GM21367 (cell line): ENCODE measurements around the gene LYSET.
A peak's percentile ranks its signal among the peaks of the same experiment; 100 is the strongest.
"Not testable (repeated sequence)": the region's sequence is repeated elsewhere in the genome, so short reads cannot be mapped to it uniquely, and the experiment has no call there.

Experiments
- ATAC-seq: cut with Tn5 transposase; IDR thresholded peaks from one replicate; pipeline ENCODE4 v1.9.1; 2021; ENCODE audit not compliant: unreplicated experiment

LYSET gene, protein sequence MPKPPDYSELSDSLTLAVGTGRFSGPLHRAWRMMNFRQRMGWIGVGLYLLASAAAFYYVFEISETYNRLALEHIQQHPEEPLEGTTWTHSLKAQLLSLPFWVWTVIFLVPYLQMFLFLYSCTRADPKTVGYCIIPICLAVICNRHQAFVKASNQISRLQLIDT

GRCh38 chr14:93184391-93185348 lies at the start of gene LYSET, which contains the start of gene MOAP1:
TSS of gene LYSET (plus strand) at chr14:93185317. CDS start at chr14:93185406, 89 bp downstream.
TSS of gene MOAP1 (minus strand) at chr14:93184897. CDS start at chr14:93184242, 655 bp downstream.
- peak; percentile 72 for ATAC-seq

GRCh38 chr14:93135399-93135798 lies 49.7 kb upstream of the LYSET start:
- ATAC-seq, result no peak

DNA sequence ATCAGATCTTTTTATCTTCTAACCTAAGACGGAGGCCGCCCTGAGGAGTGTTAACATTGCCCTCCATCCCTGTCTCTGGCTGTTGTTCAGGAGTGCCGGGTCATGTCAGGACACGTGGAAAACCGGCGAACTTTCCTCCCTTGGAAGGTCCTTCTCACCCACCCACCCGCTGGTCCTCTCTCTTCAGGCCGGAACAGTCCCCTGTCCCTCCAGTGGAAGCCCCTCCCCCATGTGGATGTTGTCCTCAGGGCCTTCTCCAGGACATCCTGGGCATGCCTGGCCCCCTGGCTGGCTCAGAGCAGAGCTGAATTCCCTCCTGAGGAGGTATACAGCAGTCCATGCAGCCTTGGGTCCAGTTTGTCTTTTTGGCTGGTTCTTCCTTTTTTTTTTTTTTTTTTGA lies 49.1 kb upstream of the LYSET start:
- ATAC-seq, result no peak

GRCh38 chr14:93136508-93136907 lies 48.6 kb upstream of the LYSET start:
- ATAC-seq, result not testable (repeated sequence)

DNA sequence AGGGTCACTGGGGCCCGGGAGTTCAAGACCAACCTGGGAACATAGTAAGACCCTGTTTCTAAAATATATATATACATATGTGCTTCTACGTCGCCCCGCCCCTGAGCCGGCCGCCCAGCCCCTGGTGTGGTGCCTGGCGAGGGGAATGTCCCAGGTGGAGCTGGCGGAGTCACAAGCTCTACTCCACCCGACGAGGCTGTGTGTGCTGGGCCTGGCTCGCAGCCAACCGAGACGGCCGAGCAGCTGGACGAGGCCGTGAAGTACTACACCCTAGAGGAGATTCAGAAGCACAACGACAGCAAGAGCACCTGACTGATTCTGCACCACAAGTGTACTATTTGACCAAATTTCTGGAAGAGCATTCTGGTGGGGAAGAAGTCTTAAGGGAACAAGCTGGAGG lies 47.3 kb upstream of the LYSET start:
- no peak for ATAC-seq

GRCh38 chr14:93142854-93143652 lies 42.1 kb upstream of the LYSET start:
- ATAC-seq, result no peak

DNA sequence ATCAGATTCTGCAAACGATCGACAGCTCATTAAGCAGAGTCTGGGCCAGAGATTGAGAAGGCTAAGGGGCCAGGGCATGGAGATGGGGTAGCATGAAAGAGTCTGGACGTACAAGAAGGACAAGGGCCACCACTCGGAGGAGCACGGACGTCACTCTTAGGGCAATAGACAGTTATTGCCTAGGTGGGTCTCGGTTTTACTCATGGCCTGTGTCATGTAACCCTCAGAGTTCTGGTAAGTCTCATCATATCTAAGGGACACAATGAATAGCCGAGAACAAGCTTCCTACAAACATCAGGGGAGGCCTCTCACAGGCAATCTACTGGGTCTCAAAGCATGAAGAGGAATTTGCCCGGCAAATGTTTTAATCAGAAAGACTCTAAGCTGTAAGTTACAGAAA lies 39.0 kb upstream of the LYSET start:
- ATAC-seq, result no peak

DNA sequence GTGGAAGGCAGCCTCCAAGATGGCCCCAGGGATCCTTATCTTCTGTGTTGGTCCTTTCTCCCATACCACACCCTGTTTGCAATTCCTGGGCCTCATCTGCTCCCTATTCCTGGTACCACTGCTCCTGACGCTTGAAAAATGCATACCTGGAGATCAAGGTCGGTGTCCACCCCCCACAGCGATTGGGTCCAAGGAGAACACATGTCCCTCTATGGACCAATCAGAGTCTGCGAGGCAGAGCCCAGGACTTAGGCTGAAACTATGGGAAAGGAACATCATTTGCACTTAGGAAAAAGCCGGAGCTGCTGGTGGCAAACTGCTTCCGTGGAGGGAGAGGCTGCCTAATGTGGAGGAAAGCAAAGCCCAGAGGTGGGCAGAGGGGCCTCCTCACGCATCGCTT lies 36.1 kb upstream of the LYSET start:
- no peak for ATAC-seq

DNA sequence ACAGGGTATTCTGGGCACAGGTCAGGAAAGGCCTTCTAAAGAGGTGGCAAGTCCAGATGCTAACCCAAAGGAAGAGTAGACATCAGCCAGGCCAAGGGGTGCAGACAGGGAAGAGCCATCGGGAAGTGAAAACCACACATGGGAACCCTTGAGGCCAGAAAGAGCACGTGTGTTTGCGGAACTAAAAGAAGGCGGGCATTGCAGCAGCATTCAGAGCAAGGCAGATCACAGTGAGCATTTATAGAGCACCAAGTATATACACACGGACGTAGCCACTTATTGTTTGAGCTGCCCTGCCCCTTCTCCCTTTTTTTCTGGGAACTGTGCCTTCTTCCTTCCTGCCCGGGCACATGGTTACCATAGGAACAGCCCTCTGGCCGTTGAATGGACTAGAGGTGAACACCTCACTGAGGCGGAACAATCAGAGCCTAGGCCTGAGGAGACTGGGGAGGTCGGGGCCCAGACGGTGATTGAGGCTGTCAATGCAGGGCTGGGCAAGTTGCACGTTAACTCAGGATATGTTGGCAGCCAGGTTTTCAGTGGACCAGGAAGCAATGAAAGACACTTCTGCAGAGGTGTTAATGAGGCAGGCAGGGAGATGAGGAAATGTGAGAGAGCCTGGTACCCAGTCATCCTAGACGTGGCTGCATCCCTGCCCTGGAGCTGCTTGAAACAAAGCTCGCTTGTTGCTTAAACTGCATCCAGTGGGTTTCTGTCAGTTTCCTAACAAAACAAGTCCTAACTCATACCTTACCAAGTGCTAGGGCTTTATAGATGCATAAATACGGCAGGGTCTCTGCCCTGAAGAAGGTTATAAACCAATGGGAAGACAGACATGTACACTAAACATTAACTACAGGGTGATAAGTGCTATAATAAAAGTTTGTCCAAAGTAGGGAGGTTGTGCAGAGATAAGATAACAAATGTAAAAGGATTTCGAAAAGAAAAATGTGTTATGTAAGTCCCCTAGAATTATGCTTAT lies 34.6 kb upstream of the LYSET start:
- ATAC-seq, result no peak

DNA sequence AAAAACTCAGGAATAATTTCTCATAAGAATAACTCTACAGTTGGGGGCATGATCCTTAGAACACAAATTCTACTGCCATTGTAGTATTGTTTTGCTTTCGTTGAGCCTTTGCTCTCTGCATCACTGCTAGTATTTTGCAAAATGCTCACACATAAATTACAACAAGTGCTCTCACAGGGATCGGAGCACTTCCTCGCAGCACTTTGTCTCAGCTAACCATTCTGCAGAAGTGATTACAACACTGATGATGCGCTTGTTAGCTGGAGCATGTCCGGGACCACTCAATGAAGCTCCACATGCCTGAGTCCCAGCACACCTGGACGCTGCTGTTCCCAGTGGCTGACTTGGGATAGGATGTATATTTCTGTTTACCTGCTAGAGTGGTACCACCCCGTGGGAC lies 32.0 kb upstream of the LYSET start:
- no peak for ATAC-seq

DNA sequence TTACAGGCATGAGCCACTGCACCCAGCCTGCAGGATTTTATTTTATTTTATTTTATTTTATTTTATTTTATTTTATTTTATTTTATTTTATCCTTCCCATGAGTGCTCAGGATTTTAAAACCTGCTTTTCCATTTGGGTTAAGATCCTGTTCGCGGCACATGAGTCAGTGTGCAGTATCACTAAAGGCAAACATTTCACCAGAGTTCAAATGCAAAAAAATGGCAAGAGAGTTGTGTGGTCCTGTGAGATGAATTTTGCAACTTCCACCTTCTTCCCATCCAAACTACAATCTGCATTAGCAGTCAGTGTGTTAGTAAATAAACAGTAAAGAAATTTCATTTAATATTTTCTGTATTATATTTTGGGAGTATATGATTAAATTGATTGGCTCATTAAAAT lies 29.4 kb upstream of the LYSET start:
- no peak for ATAC-seq

DNA sequence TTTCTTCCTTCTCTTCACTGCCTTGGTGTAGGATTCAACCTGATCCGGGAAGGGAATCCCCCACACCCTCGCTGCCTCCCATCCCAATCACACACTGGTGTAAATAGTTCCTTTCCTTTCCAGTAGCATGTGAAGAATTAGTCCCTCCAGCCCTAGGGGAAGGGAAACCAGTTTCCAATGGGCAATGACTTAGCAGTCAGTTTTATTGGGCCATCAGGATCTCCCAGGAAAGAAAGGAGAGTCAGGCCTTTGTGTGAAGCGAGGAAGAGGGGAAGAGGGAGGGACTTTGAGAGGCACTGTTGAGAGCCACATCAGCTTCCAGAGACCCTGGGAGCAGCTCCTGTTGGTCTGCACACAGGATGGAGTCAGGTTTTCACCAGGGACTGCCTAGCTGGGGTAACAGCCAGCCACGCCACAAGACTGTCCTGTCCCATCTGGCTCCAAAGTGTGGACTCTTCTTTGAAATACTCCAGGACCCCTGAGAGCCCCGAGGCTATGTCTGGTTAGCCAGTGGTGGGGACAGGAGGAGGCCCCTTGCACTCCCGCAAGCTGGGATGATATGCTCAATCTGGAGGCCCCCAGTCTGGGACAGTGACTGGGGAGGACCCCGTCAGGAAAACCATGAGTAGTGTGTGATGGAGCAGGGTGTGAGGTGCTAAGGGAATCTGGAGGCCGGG lies 28.3 kb upstream of the LYSET start:
- ATAC-seq, result no peak

DNA sequence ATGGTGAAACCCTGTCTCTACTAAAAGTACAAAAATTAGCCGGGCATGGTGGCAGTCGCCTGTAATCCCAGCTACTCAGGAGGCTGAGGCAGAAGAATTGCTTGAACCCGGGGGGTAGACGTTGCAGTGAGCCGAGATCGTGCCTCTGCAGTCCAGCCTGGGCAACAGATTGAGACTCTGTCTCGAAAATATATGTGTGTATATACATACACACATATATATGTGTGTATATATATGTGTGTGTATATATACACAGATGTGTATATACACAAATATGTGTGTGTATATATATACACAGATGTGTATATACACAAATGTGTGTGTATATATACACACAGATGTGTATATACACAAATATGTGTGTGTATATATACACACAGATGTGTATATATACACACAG lies 26.8 kb upstream of the LYSET start:
- not testable (repeated sequence) for ATAC-seq

DNA sequence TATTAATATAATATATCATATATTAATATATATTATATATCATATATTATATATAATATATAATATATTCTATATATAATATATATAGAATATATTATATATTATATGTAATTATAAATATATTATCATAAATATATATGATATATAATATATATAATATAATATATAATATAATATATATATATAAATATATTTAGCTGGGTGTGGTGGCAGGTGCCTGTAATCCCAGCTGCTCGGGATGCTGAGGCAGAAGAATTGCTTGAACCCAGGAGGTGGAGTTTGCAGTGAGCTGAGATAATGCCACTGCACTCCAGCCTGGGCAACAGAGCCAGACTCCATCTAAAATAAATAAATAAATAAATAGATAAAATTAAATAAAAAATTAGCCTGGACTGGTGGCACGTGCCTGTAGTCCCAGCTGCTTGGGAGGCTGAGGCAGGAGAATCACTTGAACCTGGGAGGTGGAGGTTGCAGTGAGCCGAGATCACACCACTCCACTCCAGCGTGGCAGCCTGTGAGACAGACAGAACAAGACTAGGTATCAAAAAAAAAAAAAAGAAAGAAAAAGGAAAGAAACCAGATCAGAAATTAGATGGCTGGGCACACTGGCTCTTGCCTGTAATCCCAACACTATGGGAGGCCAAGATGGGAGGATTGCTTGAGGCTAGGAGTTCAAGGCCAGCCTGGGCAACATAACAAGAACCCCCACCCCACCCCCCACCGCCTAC lies 25.3 kb upstream of the LYSET start:
- ATAC-seq, result not testable (repeated sequence)

- no peak for ATAC-seq
Observed at GRCh38 chr14:93160353-93160801, 24.7 kb upstream of the LYSET start.

- ATAC-seq, result no peak
Observed at GRCh38 chr14:93161411-93161940, 23.6 kb upstream of the LYSET start.

GRCh38 chr14:93163564-93163963 lies 21.6 kb upstream of the LYSET start:
- ATAC-seq, result no peak
